Measurements from ENCODE around the gene SASH1. TPM values are rescaled to one million over a fixed set of nuclear protein-coding genes. Genes with fewer than 3 reads are reported as not detected.

Gene SASH1
- total RNA-seq, 1 experiment from 2014 or later, result 11.7 TPM

DNA sequence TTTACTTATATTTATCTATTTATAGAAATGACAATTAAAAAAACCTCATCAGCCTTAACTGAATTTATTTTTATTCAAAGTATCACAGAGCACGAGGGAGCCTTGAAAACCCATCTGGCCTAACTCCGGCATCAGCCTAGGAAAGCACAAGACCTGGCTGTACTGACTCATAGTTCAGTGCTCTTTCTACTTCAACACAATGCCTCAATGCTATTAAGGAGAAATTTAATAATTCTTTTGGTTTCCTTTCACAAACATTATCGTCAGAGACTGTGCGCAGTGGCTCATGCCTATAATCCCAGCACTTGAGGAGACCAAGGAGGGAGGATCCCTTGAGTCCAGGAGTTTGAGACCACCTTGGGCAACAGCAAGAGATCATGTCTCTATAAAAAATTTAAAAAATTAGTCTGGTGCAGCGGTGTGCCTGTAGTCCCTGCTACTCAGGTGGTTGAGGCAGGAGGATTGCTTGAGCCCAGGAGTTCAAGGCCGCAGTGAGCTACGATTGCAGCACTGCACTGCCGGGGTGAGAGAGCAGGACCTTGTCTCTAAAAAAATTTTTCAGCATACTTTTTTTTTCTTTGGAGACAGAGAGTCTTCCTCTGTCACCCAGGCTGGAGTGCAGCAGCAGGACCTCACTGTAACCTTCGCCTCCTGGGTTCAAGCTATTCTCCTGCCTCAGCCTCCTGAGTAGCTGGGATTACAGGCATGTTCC lies 1.9 kb upstream of the SASH1 start:
- Histone ChIP-seq H3K4me2 (ENCODE audit: low read length) (no peak overlapping the region), H3K4me1 (ENCODE audit: control insufficient read depth in 1 of 2, insufficient read depth in 2 of 2, low read length in 2 of 2) (peaks cover 9 to 23% of the 10 kb centered on the region in 2 experiments; a peak in 3 of 4 replicates), H3K79me2 (ENCODE audit: insufficient read depth, low read length) (no peaks in the 10 kb centered on the region; the same call in 1 of the 2 replicates), H3K9me2 (ENCODE audit: insufficient read depth) (no peaks in the 10 kb centered on the region), H3K4me3 (replicated peaks in 1 of 2; ENCODE audit: low read depth in 1 of 2, low read length in 2 of 2) (no peak overlapping the region), H3K27me3 (ENCODE audit: insufficient read depth, low read length) (no peaks in the 10 kb centered on the region), H3K9ac (ENCODE audit: low read length) (no peak overlapping the region), H3K27ac (ENCODE audit: low read depth, low read length) (no peak overlapping the region), H2AFZ (ENCODE audit: low read depth, low read length, poor library complexity, severe bottlenecking) (no peak overlapping the region), H3K9me3 (ENCODE audit: control insufficient read depth in 1 of 2, insufficient read depth in 1 of 2, low read depth in 1 of 2, low read length in 2 of 2) (no peaks in the 10 kb centered on the region), H3K36me3 (ENCODE audit: control insufficient read depth in 1 of 2, insufficient read depth in 2 of 2, low read length in 2 of 2) (no peaks in the 10 kb centered on the region), H4K20me1 (ENCODE audit: insufficient read depth) (0 out of 2 replicates have a peak, but pooled peaks cover 3% of the 10 kb centered on the region)
- BruUV-seq (replicated peaks), result no TSS peak
- TF ChIP-seq ZNF274 (IDR thresholded peaks at IDR 0.05; ENCODE audit: low read depth, low read length), result no peak
- no peak for TF ChIP-seq CEBPB (IDR thresholded peaks at IDR 0.05; ENCODE audit: low read depth)
- no peak for TF ChIP-seq SP1 (IDR thresholded peaks at IDR 0.05; ENCODE audit: low read depth)
- no peak for TF ChIP-seq FOSL1 (IDR thresholded peaks at IDR 0.05; ENCODE audit: low read depth)
- TF ChIP-seq, protein P1, sequence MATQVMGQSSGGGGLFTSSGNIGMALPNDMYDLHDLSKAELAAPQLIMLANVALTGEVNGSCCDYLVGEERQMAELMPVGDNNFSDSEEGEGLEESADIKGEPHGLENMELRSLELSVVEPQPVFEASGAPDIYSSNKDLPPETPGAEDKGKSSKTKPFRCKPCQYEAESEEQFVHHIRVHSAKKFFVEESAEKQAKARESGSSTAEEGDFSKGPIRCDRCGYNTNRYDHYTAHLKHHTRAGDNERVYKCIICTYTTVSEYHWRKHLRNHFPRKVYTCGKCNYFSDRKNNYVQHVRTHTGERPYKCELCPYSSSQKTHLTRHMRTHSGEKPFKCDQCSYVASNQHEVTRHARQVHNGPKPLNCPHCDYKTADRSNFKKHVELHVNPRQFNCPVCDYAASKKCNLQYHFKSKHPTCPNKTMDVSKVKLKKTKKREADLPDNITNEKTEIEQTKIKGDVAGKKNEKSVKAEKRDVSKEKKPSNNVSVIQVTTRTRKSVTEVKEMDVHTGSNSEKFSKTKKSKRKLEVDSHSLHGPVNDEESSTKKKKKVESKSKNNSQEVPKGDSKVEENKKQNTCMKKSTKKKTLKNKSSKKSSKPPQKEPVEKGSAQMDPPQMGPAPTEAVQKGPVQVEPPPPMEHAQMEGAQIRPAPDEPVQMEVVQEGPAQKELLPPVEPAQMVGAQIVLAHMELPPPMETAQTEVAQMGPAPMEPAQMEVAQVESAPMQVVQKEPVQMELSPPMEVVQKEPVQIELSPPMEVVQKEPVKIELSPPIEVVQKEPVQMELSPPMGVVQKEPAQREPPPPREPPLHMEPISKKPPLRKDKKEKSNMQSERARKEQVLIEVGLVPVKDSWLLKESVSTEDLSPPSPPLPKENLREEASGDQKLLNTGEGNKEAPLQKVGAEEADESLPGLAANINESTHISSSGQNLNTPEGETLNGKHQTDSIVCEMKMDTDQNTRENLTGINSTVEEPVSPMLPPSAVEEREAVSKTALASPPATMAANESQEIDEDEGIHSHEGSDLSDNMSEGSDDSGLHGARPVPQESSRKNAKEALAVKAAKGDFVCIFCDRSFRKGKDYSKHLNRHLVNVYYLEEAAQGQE (IDR thresholded peaks at IDR 0.05; ENCODE audit: low read depth), result no peak
- TF ChIP-seq, protein P2, sequence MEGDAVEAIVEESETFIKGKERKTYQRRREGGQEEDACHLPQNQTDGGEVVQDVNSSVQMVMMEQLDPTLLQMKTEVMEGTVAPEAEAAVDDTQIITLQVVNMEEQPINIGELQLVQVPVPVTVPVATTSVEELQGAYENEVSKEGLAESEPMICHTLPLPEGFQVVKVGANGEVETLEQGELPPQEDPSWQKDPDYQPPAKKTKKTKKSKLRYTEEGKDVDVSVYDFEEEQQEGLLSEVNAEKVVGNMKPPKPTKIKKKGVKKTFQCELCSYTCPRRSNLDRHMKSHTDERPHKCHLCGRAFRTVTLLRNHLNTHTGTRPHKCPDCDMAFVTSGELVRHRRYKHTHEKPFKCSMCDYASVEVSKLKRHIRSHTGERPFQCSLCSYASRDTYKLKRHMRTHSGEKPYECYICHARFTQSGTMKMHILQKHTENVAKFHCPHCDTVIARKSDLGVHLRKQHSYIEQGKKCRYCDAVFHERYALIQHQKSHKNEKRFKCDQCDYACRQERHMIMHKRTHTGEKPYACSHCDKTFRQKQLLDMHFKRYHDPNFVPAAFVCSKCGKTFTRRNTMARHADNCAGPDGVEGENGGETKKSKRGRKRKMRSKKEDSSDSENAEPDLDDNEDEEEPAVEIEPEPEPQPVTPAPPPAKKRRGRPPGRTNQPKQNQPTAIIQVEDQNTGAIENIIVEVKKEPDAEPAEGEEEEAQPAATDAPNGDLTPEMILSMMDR (IDR thresholded peaks at IDR 0.05 in 2 of 3, conservative IDR thresholded peaks at IDR 0.05 in 1 of 3; ENCODE audit: borderline replicate concordance in 1 of 3, insufficient read depth in 1 of 3, low read depth in 2 of 3, low read length in 2 of 3), result no peak
- no peak for TF ChIP-seq SRF (IDR thresholded peaks at IDR 0.05; ENCODE audit: low read depth)
- TF ChIP-seq, protein P3, sequence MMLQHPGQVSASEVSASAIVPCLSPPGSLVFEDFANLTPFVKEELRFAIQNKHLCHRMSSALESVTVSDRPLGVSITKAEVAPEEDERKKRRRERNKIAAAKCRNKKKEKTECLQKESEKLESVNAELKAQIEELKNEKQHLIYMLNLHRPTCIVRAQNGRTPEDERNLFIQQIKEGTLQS (IDR thresholded peaks at IDR 0.05), result no peak
- ATAC-seq, result no peak
- CTCF ChIA-PET, result no interaction called here
- RAD21 ChIA-PET (ENCODE audit: low non-redundant PET in 1 of 2, low total read pairs in 2 of 2, uncharacterized antibody in 2 of 2, unreplicated experiment in 2 of 2), result no interaction called here
- intact Hi-C loops (cut with micrococcal nuclease), result no loop called here
- POLR2A ChIA-PET, result no interaction called here
- no peak for DNase-seq (ENCODE audit: low read depth, low spot score)
